Uterus (tissue), 4 donors: Measurements from ENCODE around the gene COPS9. TPM values are rescaled to one million over a fixed set of nuclear protein-coding genes. Genes with fewer than 3 reads are reported as not detected.

Source experiments
- DNase-seq, 2 donors: peaks; one replicate each; pipeline ENCODE4 v3.0.0-alpha.2; 2019 to 2020
- H3K27ac ChIP-seq, 2 donors: fragments of 200-600 bp; sonication (generic); 1 replicate in 1 of 2; 2 replicates in 1 of 2; pipeline ENCODE4 v1.5.1; 2016 to 2018
- H3K27me3 ChIP-seq, 2 donors: fragments of 200-600 bp; sonication (generic); one replicate each; pipeline ENCODE4 v1.5.1; 2018 to 2019; ENCODE audit warnings: control low read depth in 1 of 2
- H3K36me3 ChIP-seq, 2 donors: fragments of 200-600 bp; sonication (generic); one replicate each; pipeline ENCODE4 v1.5.1; 2019; ENCODE audit warnings: control low read depth in 1 of 2
- H3K4me1 ChIP-seq, 2 donors: fragments of 200-600 bp; sonication (generic); one replicate each; pipeline ENCODE4 v1.5.1; 2018 to 2019; ENCODE audit warnings: control low read depth in 1 of 2
- H3K4me3 ChIP-seq, 2 donors: fragments of 200-600 bp; sonication (generic); 1 replicate in 1 of 2; 2 replicates in 1 of 2; pipeline ENCODE4 v1.5.1; 2018 to 2019; ENCODE audit warnings: mild to moderate bottlenecking in 1 of 2
- H3K9me3 ChIP-seq, 2 donors: fragments of 200-600 bp; sonication (generic); one replicate each; pipeline ENCODE4 v1.5.1; 2019; ENCODE audit warnings: control low read depth in 1 of 2
- POLR2A ChIP-seq, 2 donors: fragments of 450-650 bp; IDR thresholded peaks; one replicate each; pipeline ENCODE4 v1.6.1; 2016; ENCODE audit warnings: antibody characterized with exemption in 2 of 2, mild to moderate bottlenecking in 1 of 2, moderate library complexity in 1 of 2
- intact Hi-C: fragments of 100-400 bp; cut with DNase I; formaldehyde crosslinking; loops from one replicate; pipeline ENCODE4 v1.15.1; 2023; ENCODE audit warnings: low total_unique reads
- total RNA-seq, 4 donors: library from RNA; depleted of rRNA in 3 of 4; stranded (reverse); fragments of >200 nt in 3 of 4; gene quantifications; one replicate each; pipeline versions ENCODE4 v1.1.0 to v1.2.4, GENCODE V29; 2014 to 2023
- TF ChIP-seq, protein P1 (sequence below), 4 experiments: fragments of 200-600 bp in 2 of 4; fragments of 450-650 bp in 2 of 4; sonication (generic) in 2 of 4; IDR thresholded peaks; one replicate each; pipeline ENCODE4 v1.5.1; 2016 to 2019; ENCODE audit warnings: antibody characterized with exemption in 4 of 4, mild to moderate bottlenecking in 2 of 4, moderate library complexity in 1 of 4
- donor health status: DM: yes; HTN: yes; CAD: no.

The COPS9 gene
- total RNA-seq, 4 donors from 2014 or later = 14.1 to 189 (median 98.0) TPM

DNA sequence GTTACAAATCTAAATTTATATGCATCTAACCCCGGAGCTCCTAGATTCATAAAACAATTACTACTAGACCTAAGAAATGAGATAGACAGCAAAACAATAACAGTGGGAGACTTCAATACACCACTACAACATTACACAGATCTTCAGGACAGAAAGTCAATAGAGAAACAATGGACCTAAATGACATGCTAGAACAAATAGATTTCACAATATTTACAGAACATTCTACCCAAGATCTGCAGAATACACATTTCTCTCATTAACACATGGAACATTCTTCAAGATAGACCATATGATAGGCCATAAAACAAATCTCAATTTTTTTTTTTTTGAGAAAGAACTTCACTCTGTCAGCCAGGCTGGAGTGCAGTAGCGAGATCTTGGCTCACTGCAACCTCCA is 37.8 kb downstream of the COPS9 start:
- Histone ChIP-seq H3K27me3 (peaks cover 7 to 23% of the 10 kb centered on the region in 2 donors), H3K36me3 (no peaks in the 10 kb centered on the region), H3K4me3 (no peak overlapping the region), H3K27ac (no peak overlapping the region), H3K4me1 (no peaks in the 10 kb centered on the region), H3K9me3 (peaks cover 0 to 10% of the 10 kb centered on the region in 2 donors)
- no peak for DNase-seq
- intact Hi-C loops = no loop called here
- TF ChIP-seq POLR2A (IDR thresholded peaks at IDR 0.05) = no peak
- TF ChIP-seq, protein P1, sequence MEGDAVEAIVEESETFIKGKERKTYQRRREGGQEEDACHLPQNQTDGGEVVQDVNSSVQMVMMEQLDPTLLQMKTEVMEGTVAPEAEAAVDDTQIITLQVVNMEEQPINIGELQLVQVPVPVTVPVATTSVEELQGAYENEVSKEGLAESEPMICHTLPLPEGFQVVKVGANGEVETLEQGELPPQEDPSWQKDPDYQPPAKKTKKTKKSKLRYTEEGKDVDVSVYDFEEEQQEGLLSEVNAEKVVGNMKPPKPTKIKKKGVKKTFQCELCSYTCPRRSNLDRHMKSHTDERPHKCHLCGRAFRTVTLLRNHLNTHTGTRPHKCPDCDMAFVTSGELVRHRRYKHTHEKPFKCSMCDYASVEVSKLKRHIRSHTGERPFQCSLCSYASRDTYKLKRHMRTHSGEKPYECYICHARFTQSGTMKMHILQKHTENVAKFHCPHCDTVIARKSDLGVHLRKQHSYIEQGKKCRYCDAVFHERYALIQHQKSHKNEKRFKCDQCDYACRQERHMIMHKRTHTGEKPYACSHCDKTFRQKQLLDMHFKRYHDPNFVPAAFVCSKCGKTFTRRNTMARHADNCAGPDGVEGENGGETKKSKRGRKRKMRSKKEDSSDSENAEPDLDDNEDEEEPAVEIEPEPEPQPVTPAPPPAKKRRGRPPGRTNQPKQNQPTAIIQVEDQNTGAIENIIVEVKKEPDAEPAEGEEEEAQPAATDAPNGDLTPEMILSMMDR (IDR thresholded peaks at IDR 0.05) = no peak

DNA sequence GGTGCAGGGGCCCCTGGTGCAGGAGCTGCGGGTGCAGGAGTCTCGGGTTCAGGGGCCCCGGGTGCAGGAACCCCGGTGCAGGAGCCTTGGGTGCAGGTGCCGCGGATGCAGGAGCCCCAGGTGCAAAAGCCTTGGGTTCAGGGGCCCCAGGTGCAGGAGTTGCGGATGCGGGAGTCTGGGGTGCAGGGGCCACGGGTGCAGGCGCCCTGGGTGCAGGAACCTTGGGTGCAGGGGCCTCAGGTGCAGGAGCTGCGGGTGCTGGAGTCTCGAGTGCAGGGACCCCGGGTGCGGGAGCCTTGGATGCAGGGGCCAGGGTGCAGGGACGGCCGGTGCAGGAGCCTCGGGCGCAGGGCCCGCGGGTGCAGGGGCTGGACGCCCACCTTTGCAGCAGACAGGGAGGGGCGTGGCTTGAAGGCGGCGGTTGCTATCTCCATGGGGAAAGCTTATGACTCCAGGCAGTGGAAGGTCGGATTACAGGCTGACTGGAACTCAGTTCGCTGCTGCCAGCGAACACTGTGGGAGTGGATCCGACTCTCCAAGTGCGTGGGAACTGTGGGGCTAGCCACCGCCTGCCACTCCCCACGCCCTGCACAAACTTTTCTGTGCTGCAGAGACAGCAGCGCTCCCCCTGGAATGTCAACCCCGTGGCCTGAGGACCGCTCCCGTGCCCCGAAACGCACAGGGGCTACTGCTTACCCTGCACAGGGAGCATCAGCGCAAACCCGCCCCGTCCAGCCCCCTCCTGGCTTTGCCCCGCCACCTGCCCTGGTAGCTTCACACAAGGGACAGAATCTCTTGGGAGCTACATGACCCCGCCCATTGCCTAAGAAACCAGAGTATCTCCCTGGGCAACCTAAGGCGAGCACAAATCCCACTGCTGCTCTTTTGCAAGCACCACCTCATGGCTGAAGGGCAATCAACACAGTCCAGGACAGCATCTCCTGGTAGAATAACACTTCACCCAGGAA is 40.3 kb downstream of the COPS9 start:
- Histone ChIP-seq H3K4me1 (no peaks in the 10 kb centered on the region), H3K27me3 (peaks cover 7 to 23% of the 10 kb centered on the region in 2 donors), H3K4me3 (no peak overlapping the region), H3K36me3 (no peaks in the 10 kb centered on the region), H3K27ac (no peak overlapping the region), H3K9me3 (peaks cover 0 to 10% of the 10 kb centered on the region in 2 donors)
- DNase-seq = no peak
- no peak for TF ChIP-seq POLR2A (IDR thresholded peaks at IDR 0.05)
- TF ChIP-seq, protein P1 (IDR thresholded peaks at IDR 0.05) = no peak
- intact Hi-C loops = no loop called here

DNA sequence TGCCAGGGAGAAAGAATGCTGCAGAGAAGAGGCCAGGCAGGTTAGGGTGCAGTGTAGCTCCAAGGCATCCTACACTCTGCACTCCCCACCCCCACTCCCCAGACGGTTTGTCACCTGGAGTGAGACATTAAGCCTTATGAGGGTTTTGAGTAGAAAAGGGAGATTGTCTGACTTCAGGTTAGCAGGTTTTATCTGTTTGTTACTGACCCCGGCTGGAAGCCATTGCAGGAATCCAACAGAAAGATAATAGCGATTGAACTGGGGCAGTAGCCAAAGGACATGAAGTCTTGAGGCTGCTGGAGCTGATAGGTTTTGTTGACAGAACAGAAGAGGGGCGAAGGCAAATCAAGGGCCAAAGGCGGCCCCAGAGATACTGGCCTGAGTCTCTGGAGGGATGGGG is 46.8 kb downstream of the COPS9 start:
- Histone ChIP-seq H3K27me3 (no peaks in the 10 kb centered on the region), H3K4me1 (no peaks in the 10 kb centered on the region), H3K36me3 (no peaks in the 10 kb centered on the region), H3K27ac (no peak overlapping the region), H3K9me3 (peaks cover 0 to 5% of the 10 kb centered on the region in 2 donors), H3K4me3 (no peak overlapping the region)
- DNase-seq = no peak
- intact Hi-C loops = no loop called here
- TF ChIP-seq, protein P1 (IDR thresholded peaks at IDR 0.05) = no peak
- TF ChIP-seq POLR2A (IDR thresholded peaks at IDR 0.05) = no peak

DNA sequence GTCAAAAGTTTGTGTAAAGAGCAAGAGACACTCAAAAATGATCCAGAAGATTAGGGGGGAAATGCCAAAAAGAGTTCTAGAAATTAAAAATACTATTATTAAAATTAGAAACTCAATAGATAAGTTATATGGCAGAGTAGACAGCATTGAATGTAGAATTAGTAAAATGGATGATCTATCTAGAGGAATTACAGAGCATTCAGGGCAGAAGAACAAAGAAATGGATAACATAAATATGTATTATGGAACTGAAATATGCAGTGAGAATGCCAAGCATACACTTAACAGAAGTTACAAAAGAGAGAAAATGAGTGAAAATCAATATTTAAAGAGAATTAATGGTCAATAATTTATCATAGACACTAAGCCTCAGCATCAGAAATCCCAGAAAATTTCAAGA is 49.5 kb downstream of the COPS9 start:
- Histone ChIP-seq H3K27ac (no peak overlapping the region), H3K27me3 (no peaks in the 10 kb centered on the region), H3K36me3 (no peaks in the 10 kb centered on the region), H3K9me3 (peaks cover 0 to 5% of the 10 kb centered on the region in 2 donors), H3K4me3 (no peak overlapping the region), H3K4me1 (no peaks in the 10 kb centered on the region)
- TF ChIP-seq, protein P1 (IDR thresholded peaks at IDR 0.05) = no peak
- TF ChIP-seq POLR2A (IDR thresholded peaks at IDR 0.05) = no peak
- intact Hi-C loops = no loop called here
- no peak for DNase-seq

Other genes starting within 250 kb of the COPS9 start
- 10 to 100 TPM; 21.8 to 92.5 (median 55.6) TPM for gene NDUFA10, start 111.0 kb downstream of the COPS9 start, total RNA-seq
- gene OR6B2, start 105.9 kb downstream of the COPS9 start, total RNA-seq = not detected
- not detected for gene OR6B3, start 82.8 kb downstream of the COPS9 start, total RNA-seq
- gene OTOS, start 4.4 kb upstream of the COPS9 start, total RNA-seq = not detected